Measurements from ENCODE around the gene ZCCHC7.
"Not testable (repeated sequence)": the region's sequence is repeated elsewhere in the genome, so short reads cannot be mapped to it uniquely, and the experiment has no call there.

Gene ZCCHC7

DNA sequence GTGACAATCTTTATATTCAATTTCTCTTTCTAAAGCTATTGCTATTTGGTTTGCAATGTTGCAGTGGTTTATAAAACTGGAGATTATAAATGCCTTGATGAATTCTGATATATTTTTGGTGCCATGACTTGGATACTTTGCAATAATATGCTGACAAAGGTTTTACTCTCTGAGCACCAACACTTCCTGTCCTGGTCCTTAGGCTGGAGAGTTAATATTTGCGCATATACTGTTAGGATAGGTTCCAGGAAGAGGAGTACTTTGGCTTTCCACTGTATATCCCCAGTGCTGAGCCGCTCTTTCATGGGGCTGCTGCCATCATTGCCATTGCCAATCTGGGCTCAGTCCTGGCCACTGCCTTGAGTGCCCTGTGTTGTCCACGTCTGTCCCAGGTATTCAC, 139.6 kb downstream of the ZCCHC7 start:
- DNase-seq, result no peak

DNA sequence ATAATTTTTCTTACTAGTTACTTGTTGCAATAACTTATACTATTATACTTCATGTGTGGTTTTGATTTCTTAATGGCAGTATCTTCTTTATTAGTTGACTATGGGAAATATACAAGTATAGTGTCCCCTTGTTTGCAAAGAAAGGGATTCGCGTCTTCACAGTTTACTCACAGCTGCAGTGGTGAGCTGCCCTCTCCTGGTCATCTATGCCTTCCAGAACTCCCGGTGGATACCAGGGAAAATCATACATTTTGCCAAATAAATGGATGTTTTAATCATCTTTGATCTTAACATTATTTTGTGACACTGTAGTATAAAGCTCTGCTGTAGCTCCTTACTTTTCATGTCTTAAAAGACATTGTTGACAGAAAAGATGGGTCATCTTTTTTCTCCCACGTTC, 142.0 kb downstream of the ZCCHC7 start:
- no peak for DNase-seq

DNA sequence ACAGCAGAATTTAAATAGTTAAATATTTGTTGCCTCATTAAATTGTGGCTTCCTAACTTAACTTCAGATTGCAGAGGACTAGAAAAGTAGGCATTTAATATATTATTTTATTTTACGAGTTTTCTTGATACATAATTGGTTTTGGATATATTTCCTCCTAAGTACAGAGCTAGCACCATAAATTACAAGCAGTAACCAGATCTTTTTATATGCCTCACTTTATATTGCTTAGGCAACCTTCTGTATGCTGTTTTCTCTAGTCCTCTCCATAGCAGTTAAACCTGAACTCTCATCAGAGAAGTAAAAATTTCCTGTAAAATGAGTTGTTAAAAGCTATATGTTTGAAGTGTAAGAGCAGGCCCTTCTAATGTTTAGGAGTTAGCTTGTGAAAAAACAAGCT, 144.2 kb downstream of the ZCCHC7 start:
- no peak for DNase-seq

DNA sequence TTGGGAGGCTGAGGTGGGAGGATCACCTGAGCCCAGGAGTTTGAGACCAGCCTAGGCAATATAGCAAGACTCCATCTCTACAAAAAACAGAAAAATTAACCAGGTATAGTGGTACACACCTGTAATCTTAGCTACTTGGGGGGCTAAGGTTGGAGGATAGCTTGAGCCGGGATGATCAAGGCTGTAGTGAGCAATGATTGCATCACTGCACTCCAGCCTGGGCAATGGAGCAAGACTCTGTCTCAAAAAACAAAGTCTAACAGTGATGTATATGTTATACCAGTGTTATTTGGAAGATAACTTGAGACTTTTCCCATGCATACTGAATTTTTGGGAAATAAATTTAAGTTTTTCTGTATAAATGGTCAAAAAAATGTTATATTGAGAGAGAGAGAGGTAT, 146.3 kb downstream of the ZCCHC7 start:
- no peak for DNase-seq

DNA sequence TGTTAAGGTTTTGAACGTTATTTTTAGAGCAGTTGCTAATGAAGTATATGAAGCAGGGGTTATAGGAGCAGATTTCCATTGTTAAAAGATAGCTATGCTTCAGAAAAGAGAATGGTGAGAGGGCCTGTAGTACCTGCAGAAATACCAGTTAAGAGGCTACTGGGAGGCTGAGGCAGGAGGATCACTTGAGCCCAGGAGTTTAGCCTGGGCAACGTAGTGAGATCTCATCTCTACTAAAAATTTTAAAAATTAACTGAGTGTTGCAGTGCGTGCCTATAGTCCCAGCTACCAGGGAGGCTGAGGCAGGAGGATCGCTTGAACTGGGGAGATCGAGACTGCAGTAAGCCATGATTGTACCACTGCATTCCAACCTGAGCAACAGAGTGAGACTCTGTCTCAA, 148.8 kb downstream of the ZCCHC7 start:
- DNase-seq, result no peak

DNA sequence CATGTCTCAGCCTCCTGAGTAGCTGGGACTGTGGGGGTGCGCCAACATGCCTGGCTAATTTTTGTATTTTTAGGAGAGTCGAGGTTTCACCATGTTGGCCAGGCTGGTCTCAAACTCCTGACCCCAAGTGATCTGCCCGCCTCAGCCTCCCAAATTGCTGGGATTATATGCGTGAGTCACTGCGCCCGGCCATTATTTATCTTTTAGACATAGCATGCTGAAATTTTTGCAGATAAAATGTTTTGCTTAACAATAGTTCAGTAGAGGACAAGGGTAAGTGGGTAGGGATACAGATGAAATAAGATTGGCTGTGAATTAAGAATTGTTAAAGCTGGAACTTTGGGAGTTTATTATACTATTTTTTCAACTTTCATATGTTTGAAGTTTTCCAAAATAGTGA, 151.3 kb downstream of the ZCCHC7 start:
- DNase-seq, result no peak

DNA sequence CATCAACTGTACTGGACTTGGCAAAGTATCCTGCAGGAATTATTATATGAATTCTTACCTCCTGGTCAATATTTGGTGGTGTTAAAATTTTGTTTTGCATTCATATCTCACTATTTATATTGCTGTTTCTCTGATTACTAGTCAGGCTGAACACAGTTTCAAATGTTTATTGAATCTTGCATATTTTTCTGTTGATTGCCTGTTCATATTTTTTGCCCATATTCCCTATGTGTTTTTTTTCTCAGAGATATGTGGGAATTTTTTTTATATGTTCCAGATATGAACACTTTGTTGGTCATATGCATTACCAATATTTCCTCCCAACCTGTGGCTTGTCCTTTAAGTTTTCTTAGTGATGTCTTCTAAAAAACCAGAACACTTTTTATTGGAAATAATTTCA, 153.2 kb downstream of the ZCCHC7 start:
- DNase-seq, result no peak

DNA sequence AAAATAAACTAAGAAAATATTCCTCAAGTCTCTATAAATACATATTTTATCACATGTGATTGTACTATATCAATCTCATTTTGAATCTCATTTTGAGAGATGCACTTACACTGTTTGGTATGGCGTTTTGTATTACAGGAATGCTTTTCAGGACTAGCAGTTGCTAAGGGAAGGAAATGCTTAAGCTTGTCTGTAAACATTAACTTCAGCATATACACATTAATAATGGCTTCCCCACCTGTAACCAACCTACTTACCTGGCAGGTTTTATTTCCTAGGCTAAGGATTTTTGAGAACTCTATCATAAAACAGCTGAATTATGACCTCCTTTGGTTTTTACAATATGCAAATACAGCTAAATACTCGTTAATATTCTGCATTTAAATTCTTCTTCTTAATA, 161.2 kb downstream of the ZCCHC7 start:
- DNase-seq, result no peak

DNA sequence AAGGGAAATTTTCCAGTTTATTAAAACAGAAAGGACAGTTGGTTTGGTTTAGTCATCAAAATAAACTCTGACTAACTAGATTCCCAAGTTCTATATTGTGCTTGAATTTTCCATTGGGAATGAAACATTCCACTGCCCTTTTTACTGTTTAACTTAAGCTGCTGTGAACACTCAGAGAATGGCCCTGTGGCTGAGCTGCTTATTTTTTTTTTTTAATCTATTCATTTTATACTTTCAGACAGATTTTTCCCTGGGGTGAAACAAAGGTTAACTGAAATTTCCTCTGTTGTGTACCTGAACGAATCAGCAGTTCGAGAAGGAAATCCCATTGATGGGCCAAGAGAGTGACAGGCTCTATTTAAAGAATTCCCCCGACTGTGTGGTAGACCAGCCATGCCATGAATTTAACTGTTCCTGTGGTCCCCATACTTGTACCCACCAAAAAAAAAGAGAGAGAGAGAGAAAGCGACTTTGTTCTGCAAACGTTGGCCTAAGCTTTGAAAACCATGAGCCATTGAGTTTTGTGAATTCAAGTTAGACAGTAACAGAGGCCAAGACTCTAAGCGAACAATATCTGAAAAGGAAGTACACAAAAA, 163.5 kb downstream of the ZCCHC7 start:
- no peak for DNase-seq

DNA sequence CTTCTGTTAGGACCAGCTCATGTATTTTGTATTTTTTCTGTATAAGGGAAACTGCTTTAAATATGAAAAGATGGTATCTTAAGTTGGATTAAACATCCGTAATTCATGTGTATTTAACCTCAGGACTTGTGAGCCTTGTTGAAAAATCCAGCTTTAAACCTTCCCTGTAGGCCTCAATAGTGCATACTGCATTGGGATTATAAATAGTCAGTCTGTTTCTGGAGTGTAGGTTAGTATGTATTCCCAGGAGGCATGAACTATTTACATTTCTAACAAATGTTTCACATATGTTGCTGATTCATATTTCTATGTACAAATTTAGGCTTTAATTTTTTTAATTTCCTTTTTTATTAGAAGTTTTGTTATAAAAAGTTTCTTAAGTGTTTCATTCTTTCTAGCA, 164.3 kb downstream of the ZCCHC7 start:
- no peak for DNase-seq

DNA sequence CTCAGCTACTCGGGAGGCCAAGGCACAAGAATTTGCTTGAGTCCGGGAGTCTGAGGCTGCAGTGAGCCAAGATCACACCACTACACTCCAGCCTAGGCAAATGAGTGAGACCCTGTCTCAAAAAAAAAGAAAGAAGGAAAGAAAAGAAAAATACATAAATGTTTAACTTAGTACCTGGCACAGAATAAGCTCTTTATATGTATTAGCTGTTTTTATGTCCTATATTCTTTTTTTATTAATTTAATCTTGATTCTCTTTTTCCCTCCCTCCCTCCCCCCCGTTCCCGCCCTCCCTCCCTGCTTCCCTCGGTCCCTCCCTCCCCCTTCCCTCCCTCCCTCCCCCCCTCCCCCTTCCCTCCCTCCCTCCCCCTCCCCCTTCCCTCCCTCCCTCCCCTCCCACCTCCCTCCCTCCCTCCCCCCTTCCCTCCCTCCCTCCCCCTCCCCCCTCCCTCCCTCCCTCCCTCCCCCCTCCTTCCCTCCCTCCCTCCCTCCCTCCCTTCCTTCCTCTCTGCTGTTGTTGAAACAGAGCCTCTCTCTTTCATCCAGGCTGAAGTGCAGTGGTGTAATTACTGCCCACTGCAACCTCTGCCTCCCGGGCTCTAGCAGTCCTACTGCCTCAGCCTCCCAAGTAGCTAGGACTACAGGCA, 166.3 kb downstream of the ZCCHC7 start:
- DNase-seq, result no peak

DNA sequence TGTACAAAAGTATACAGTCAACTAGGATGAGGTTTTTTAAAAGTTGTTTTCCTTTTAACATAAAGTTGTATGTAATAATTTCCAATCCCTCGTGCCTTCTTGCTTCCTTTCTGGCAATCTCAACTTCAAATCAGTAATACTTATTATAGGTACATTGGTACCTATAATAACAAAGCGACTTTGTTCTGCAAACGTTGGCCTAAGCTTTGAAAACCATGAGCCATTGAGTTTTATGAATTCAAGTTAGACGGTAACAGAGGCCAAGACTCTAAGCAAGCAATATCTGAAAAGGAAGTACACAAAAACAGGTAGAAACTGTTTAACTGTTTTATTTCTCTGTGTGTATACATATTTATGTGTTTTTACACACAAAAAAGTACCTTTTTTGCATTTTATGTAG, 166.9 kb downstream of the ZCCHC7 start:
- DNase-seq, result no peak

DNA sequence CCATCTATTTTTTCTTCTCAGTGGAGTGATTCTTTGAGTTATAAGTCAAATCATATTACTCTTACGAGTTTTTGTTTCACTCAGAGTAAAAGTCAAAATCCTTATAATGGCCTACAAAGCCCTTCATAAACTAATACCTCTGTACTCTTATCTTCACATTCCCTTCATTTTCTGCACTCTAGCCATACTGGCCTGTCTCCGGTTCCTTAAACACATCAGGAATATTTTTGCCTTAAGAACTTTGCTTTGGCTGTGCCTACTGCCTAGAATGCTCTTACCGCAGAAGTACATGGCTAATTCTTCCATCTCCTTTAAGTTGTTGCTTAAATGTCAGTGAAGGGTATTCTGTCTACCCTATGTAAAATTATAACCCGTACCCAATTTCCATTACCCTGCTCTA, 169.3 kb downstream of the ZCCHC7 start:
- DNase-seq, result no peak

DNA sequence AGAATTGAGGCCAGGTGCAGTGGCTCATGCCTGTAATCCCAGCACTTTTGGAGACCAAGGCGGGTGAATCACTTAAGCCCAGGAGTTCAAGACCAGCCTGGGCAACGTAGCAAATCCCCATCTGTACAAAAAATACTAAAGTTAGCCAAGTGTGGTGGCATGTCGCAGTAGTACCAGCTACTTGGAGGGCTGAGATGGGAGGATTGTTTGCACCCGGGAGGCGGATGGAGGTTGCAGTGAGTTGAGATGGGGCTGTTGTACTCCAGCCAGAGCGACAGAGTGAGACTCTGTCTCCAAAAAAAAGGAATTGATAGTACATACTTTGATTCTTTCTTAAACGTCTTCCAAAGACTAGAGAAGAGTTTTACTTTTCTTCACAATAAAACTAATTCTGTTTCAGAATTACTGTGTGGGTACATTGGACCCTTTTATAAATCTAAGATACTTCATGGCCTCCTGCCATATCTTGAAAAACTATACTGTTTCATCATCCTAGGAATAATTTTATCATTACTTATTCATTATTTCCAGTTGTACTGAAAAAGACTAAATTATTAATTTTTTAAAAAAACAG, 170.1 kb downstream of the ZCCHC7 start:
- no peak for DNase-seq

DNA sequence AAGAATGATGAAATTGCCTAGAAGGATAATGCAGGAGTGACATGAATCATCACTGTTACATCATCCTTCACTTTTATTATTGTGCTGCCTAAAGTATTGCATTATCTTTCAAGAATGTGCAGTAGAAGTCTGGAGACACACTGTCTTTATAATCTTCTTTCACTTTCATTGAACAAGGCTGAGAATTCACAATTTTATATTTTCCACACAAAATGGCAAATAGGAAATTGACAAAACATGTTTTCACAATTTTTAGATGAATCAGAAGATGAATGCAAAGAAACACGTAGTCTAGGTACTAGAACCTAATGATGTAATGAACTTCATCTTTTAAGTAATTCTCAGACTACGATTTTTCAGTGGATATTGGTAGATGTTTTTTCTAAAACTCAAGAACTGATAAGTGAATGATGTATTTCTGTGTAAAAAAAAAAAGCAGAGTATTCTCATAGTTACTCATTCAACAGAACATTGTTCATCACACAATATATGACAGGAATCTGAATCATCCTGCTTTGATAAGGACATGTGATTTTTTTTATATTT, 170.6 kb downstream of the ZCCHC7 start:
- no peak for DNase-seq

DNA sequence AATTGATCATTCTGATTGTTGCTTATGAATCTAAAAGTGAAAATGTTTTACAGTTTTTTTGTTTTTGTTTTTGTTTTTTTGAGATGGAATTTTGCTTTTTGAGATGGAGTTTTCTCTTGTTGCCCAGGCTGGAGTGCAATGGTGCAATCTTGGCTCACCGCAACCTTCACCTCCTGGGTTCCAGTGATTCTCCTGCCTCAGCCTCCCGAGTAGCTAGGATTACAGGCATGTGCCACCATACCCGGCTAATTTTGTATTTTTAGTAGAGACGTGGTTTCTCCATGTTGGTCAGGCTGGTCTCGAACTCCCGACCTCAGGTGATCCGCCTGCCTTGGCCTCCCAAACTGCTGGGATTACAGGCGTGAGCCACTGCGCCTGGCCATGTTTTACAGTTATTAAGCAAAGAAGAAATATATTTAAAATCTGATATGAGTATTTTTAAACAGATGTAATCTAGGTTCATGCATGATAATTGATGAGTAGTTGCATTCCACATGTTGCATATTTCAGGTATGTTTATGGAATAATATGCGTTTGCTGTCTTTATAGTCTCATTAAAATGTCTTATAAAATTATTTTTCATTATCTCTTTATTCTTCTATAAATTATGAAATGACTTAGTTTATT, 171.4 kb downstream of the ZCCHC7 start:
- DNase-seq, result not testable (repeated sequence)

DNA sequence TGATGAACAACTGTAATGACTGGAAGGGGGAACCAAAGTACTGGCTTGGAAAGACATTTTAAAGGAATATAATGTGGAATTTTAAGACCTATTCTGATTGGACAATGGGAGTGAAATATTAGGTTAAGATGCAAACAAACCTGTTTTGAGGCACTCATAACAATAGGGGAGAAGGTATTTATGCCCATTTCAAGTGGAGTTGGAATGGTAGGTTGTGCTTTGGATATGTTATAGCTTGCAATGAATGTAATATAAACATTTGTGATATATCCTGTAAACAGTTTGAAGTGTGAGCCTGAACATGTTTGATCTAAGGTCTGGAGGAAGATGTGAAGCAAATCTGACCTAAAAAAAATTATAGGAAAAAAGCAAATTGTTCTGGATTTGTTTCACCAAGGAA, 172.5 kb downstream of the ZCCHC7 start:
- DNase-seq, result no peak

DNA sequence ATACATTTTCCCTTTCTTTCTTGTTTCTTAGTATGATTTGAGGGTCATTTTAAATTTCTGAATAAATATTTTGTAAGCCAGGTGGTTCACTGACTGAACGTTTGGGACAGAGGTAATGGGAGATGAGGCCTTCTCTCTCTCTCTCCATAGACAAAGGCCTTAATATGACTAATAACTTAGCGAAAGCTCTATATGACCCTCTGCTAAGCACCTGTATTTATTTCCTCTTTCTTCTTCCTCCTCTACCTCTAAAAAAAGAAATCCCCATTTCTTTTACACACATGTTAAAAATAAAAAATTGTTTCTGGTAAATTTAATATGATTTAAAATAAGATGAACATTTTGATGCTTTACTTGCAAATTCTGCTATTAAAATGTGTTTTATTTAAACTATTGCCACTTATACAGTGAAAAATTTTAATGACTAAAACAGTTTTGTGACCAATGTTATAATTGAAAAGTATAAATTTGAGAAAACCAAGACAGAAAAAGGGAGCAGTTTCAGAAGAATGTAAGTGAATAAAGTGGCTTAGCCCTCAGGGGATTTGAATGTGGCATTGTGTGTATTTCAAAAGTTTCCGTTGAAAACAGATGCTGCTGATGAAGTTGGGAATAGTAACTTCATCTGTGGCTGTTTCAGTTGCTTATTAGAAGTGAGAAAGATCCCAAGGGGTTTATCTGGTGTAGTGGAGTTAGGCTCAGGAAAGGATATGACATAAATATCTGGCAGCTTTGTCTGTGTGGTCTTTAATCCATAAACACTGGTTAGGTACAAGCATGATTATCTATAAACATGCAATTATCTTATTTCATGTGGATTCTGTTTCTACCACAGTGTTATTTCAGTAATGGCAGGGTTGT, 173.5 kb downstream of the ZCCHC7 start:
- DNase-seq, result no peak

DNA sequence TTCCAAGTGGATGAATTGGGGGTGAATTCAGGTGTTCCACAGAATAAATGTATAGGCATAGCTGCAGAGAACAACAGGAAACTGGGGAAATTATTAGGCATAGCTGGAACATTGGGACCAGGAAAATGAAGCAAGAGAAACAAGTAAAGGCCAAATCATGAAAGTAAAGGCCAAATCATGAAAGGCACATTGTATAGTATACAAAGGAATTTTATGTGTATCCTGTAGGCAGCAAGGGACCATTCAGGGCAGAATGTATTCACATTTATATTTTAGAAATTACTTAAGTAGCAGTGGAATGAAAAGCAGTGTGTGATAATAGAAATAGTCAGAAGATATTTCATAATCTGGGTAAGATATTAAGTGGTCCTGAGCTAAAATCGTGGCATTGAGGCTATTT, 174.8 kb downstream of the ZCCHC7 start:
- DNase-seq, result no peak

DNA sequence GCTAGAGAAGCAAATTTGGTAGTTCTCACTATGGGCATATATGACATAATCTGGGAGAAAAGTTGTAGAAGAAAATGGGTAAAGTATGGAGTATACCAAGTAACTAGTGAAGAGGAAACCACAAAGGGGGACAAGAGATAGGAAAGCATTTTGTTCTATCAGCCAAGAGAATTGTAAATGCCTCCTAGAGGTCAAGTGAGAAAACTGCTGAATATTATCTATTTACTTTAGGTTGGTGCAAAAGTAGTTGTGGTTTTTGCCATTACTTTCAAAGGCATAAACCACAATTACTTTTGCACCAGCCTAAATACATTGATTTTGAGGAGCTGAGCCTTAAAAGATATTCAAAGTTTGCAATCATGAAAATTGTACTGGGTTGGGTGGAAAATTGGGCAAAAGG, 175.4 kb downstream of the ZCCHC7 start:
- DNase-seq, result no peak

DNA sequence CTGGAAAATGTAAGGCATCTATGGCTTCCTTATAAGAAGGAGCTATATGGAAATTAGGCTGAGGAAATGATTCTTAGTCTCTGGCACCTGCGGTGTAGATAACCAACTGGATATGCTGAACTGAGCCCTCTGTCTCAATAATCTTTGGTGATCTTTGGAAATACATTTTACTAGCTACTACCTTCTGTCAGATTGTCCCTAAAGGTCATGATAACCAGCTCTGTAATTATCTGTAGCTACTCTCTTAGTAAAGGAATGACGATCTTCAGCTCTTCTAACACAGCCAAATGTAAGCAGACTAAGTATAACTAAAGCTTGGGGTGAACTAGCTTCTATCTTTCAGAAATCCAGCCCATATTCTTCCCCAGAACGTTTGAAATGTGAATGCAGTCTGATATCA, 177.2 kb downstream of the ZCCHC7 start:
- DNase-seq, result no peak

DNA sequence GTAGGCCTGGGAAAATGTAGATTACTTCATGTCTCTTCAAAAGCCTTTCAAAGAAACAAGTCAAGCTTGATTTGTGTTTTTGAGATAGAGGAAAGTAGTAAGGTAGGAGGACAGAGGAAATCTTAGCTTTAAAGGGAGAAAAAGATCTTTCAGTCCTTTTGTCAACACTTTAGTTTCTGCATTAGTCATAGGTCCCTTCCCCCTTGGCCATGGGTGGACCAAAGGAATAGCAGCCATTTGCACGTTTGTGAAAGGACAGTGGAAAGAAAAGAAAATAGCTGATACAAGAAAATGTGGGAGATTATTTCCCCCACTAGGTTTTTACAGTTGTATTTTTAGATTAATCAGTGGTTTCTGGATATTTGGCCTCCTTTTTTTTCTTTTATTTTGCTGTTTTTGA, 180.2 kb downstream of the ZCCHC7 start:
- DNase-seq, result no peak

Data from NCI-H187 (cell line).